NOMO-1 (cell line): Measurements from ENCODE around the gene DNAJC4.
A peak's percentile ranks its signal among the peaks of the same experiment; 100 is the strongest.
"Not testable (repeated sequence)": the region's sequence is repeated elsewhere in the genome, so short reads cannot be mapped to it uniquely, and the experiment has no call there.

Source experiments
- DNase-seq, 2 experiments: peaks; one replicate each; lab custom pipeline; 2025; ENCODE audit not compliant: unreplicated experiment in 2 of 2; lab: John Stamatoyannopoulos, UW

The DNAJC4 gene

DNA sequence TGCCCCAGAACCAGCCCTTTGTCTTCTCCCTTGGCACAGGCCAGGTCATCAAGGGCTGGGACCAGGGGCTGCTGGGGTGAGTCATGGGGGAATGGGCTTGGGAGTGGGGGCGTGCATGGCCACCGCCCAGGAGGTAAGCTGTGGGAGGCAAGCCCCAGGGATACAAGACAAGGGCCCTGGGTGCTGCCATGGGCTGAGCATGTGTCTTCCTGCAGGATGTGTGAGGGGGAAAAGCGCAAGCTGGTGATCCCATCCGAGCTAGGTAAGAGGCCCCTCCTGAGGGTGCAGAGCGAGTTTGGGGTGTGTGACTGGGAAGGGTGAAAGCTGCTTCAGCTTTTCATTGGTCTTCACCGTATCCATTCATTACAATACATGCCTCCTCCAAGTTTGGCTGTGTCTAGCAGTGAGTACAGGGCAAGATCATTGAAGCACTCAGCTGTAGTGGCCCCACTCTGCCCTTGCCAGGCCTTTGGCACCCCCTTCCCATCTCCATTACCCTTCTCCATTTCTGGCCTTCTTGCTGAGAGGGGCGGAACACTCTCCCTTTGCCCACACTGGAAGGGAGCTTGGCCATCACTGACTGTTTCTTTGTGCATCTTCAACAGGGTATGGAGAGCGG, 13.0 kb downstream of the DNAJC4 start:
- DNase-seq: no peak

DNA sequence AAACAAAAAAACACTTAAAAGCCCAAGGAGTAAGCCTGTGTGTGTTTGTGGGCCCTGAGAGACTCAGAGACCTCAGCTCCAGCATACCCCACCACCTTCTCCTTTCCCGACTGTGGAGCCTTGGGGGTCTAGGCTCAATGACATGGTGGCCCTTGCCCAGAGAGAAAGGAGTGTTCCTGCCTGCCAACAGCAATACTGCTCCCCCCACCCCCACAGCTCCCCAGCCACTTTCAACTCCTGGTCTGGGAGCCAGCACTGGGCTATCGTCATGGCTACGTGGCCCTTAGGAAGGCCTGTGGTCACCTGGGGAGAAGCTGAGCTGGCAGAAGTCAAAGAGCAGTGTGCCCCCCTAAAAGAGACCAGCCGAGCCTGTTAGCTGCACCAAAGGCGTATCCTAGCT, 13.8 kb downstream of the DNAJC4 start:
- no peak for DNase-seq

DNA sequence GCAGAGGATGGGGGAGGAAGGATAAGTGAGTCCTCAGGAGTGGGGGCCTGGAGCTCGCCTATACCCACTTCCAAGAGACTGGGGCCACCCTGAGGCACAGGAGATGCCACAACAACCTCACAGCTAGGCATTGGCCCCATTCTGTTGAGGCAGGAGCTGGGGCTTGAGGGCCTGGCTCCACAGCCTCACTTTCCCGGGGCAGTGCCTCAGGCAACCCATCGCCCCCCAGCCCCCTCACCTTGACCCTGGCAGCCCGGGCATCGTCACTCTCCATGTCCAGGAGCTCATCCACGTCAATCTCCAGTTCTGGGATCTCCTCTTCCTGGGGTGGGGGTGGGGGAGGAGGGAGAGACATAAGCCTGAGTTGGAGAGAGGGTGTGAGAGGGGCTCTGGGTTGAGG, 14.6 kb downstream of the DNAJC4 start:
- DNase-seq: no peak

DNA sequence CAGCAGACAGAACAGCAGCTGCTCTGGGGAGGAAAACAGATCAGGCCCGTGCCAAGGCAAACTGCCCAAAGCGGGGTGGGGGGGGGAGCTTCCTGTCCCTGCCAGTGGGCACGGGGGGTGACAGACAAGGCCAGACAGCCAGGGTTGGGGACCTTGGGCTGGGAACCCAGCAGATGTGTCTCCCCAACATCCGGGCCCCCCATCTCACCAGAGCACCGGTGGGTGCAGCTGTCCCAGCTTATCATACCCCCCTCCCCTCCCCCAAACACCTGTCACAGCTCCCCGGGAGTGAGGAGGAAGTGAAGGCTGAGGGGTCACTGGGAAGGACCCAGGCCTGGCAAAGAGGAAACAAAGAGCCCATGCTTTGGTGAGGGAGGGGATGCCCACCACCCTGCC, 15.1 kb downstream of the DNAJC4 start:
- DNase-seq: no peak

DNA sequence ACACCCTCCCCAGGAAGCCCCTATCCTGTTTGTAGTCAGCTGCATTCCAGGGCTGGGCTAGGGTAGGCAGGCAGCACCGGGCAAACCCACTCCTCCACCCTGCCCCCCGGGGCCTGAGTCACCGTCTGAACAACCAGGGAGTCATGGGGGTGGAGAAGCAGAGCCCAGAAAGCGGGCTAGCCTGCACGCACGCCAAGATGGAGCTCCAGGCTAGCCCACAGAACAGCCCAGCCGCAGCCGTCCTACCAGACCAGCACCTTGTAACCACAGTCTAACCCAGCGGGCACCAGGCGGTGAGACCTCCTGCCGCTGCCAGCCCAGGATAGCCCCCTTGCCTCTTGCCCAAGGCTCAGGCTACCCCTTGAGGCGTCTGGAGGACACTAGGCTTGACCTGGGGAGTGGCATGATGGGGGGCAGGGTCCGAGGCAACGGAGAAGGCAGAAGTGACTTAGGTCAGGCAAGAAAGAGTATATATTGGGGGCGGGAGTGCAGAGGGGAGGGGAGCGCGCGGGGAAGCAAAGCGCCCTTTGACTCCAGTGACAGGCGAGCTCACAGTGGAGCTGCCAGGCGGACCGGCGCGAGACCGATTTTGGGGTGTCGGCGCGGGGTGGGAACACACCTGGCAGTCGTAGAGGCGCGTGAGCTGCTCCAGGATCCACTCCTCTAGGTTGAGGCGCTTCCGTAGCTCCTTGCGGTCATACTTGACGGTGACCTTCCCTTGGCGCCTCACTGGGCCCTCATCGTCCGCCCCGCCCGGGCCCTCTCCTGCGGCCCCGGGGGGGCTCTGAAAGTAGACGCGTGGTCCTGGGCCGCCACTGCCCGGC, 15.7 kb downstream of the DNAJC4 start:
- DNase-seq: peak; percentile 38 to 41

DNA sequence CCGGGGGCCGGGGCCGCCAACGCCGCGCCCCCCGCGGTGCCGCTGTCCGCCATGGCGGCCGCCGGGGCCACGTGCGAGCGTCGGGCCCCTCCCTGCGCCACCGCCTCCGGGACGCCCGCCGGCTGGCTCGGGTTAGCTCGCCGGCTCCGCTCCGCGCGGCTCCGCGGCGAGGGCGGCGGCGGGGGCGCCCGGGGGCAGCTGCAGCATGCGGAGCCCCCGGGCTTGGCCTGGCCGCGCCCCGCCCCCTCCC, 16.2 kb downstream of the DNAJC4 start:
- DNase-seq: not testable (repeated sequence)

DNA sequence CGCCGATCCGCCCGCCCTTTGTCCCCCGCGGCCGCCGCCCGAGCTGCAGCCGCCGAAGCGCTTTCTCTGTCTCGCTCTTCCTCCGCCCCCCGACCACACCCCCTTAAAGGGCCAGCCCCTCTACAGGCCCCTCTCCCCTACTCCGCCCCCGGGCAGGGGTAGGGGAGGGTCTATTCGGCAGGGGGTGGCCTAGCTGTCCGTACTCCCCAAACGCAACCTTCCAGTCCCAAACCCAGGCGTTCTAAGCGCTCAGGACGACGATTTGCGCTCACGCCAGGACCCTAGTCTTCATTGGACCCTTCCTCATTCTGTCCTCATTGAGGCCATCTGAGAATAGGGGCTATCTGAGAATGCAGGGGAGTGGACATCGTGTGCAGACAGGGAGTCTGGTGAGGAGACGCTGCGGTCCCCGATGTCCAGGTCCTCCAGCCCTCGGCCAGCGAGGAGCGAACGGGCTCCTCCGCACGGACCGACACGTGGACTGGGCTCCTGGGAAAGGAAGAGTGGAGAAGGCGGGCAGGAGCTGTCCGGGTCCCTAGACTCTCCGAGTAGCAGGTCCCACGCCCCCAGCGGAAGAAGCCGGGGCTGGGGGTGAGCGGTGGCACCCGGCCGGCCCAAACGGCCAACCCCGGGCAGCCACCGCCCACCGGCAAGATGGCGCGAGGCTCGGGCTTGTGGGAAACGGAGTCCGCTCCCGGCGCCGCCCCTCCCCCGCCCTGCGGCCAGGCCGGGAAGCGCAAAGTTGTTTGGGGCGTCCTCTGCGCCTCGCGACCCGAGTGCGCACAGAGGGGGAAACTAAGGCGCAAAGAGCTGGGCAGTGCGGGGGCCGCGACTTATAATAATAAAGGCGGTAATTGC, 16.8 kb downstream of the DNAJC4 start, which contains the start of gene PPP1R14B:
Gene PPP1R14B, minus strand, starts transcription at position 73 of the 858 bp plus-strand sequence. CDS start 270 bp downstream, outside the sequence.
- peak; percentile 70 to 92 for DNase-seq

DNA sequence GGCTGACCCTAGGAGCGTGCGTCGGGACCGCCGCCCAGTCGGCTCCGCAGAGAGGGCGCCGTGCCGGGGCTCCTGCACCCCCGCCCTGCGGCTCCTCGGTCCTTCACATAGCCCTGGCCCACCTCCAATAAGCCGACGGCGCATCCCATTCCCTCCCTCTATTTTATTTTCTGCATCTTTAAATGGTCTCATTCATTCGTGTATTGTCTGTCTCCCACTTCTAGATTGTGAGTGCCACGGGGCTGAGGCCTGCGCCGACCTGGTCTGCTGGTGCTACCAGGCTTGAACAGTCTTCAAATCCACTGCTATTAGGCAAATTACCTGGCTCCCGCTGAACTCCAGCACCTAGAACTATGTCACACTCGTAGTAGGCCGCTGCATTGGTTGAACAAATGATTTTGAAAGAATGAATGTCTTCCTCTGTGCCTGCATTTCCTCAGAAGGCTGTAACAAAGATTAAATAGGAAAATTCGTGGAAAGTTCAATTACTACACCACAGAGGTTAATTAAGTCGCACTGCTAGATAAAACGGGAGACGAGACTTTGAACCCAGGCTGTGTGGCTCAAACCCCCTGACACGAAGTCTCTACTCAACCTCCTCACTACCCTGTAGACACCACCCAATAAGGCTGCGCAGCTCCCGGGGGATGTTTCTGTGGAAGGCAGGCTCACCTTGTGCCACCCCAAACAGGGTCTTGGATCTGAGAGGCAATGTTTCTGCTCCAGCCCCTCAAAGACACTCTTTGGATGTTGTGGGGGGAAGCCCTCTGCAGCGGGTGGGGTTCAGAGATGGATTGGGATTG, 17.6 kb downstream of the DNAJC4 start:
- DNase-seq: no peak

DNA sequence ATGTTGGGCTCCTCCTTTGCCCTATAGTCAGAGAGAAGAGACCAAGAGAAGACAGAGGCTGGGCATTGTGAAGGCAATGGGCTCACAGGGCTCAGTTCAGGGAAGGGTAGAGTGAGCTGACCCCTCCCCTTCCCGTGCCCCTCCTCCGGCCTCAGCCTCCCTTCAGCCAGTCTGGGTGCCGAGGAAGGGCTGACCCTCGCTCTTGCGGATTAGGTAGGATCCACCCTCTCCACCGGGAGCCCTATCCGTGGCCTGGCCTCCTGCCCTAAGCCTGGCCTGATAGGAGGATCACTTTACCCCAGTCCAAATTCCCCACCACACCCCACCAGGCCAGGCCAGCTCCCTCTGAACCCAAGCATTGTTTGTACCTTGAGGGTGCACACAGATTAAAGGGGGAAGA, 18.2 kb downstream of the DNAJC4 start:
- no peak for DNase-seq

DNA sequence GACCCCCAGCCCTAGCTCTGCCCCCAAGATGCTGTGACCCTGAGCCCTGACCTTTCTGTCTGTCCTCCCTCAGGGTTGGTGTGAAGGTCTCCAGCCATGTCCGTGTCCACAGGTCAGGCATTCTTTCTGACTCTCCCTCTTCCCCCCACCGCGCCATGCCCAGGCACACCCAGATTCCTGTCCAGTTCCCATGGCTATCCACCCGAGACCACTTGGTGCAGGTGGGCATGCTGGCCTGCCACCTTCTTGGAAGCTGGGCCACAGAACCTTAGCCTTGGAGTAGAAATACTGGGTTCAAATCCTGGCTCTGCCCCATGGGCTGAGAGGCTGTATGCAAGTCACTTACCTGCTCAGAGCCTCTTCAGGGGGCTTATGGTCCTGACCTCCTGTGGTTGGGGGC, 18.7 kb downstream of the DNAJC4 start:
- no peak for DNase-seq

DNA sequence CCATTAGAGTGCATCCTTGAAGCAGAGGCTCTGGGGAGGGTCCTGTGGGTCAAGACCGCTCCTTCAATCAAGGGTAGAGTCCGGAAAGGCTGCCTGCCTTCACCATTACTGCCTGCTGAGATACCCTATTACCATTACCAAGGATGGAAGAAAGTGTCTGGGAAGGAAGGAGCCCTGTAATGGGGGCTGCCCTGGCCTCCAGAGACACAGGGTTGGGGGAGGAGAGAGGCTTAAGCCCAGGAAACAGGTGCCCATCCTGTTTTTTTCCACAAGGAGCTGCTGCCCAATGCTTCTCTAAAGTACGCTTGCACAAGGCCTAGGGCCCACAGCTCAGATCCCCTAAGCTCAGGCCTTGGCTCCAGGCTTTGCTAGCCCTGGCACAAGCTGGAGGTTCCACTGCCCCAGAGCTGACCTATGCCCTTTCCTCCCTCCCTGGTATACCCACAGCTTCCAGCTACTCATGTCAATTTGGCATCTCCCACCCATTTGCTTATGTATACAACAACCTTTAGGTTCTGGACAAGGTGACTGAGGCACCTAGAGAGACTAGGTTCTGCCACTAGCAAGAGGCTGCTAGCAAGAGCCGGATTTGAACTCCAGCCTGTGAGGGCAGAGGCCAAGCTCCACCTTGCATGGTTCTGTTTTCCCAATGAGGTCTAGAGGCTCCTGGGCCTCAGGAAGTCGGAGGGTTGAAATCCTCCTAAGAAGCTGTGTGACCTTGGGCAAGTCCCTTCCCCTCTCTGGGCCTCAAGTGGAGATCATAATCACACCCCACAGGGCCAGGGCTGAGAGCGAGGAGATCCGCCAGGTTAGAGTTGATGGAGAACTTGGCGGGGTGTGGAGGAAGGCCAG, 19.4 kb downstream of the DNAJC4 start:
- DNase-seq: no peak

DNA sequence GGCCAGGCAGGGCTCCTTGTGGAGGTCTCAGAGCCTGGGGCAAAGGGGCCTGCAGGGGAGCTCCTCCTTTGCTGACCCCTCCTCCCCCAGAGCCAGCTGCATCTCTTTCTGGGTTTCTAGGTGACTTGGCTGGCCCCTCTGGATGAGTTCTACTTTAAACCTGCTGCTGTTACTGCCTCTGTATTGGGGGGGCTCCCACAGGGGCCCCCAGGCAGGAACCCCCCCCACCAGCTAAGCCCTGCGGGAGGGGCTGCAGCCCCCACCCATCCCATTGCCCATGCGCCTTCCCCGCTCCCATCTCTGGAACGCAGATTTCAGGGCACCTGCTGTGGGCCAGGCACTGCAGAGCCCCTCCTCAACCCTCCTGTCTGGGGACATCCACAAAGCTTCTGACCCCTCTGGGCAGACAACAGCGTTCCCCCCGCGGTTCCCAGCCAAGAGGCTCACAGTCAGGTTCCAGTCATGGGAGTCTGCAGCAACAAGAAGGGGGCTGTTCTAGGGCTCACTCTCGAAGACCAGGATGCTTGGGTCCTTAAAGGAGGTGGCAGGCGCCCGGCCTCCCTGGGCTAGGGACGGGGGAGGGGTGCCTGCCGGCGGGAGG, 20.2 kb downstream of the DNAJC4 start:
- DNase-seq: no peak

DNA sequence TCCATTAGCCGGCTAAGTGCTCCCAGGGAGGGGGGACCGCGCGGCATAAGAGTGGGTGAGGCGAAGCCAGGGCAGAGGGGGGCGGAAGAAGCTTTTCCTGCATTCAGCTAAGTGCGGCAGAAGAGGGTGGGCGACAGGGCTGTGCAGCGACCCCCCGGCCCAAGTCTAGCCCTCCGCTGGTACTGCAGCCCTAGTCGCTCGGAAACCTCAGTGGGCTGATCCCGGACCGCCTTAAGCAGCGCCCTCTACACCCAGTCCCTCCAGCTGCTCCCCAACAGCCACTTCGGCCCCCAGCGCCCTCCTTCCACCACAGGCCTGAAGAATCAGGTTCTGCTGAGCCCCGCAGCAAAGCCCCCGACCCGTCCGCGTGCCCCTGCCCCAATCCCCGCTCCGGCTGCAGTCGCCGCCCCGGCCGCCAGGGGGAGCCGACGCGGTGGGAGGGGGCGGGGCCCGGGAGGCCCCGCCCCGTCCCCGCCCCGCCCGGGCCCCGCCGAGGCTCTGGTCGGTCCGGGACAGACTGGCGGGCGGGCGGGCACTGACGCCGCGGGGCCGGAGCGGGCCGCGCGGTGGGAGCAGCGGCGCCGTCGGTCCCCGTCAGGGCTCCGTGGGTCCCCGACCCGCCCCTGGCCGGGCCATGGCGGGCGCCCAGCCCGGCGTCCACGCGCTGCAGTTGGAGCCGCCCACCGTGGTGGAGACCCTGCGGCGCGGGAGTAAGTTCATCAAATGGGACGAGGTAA, 20.8 kb downstream of the DNAJC4 start, which contains the start of gene PLCB3:
Gene PLCB3, plus strand, starts transcription at position 515 of the 737 bp plus-strand sequence. Its CDS starts 120 bp downstream, at position 635.
- peak; percentile 47 to 48 for DNase-seq

DNA sequence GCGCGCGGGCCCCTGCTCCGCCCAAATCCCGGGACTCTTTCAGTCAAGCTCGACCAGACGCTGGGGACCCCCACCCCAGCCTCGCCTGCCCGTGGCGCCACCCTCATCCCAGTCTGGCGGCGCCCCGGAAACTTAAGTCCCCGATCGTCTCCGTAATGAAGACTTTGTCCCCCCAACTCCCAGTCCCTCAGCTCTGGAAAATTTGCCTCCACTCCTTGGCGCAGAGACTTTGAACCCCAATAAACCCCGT, 21.3 kb downstream of the DNAJC4 start:
- DNase-seq: no peak

DNA sequence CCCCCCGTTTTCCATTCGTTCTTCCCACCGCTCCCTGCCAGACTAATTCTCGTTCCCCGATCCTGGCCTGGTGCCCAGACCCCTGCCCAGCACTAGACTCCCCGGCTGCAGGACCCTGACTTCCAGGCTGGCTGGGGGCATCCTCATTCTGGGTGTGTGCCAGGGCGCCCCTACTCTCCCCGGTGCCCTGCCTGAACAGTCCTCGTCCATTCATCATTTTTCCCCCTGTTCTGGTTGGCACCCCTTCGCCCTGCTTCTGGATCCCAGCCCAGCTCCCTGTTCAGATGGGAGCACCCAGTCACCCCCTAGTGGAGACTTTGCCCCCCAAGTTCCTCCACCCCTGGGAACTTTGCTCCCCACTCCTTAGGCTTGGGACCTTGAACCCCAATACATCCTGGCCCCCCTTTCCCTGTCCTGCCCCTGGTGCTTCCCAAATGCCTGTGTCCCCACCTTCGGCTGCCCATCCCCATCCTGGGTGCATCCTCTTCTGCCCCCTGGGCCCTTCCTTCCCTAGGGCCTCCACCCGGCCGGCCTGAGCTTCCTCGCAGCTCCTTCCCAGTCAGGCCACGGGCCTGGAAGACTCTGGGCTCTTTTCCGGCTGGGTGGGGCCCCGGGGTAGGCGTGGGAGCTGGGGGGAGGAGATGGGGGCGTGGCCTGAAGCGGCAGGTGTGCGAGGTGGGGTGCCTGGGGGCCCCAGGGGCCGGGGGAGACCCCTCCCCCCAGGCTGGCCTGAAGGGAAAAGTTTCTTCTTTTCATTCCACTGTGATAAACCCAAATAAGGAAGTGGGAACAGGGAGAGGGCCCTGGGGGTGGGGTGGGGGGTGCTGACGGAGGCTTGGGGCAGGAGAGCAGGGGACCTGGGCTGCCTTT, 21.9 kb downstream of the DNAJC4 start:
- no peak for DNase-seq

DNA sequence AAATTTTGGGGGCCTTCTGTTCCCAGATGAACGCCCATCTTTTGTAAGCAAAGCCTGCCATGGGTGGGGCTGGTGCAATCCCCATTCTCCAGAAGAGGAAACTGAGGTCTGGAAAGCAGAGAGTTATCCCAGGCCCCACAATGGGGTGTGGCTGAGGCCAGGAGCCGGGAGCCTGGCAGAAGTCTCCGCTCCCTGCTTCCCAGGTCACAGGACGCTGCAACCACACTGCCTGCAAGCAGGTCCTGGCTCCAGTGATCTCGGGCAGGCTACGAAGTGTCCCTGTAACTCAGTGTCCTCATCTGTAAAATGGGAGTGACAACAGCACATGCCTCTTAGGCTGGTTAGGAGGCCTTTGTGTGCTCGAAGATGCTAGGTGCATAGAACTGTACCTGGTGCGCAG, 22.7 kb downstream of the DNAJC4 start:
- no peak for DNase-seq

DNA sequence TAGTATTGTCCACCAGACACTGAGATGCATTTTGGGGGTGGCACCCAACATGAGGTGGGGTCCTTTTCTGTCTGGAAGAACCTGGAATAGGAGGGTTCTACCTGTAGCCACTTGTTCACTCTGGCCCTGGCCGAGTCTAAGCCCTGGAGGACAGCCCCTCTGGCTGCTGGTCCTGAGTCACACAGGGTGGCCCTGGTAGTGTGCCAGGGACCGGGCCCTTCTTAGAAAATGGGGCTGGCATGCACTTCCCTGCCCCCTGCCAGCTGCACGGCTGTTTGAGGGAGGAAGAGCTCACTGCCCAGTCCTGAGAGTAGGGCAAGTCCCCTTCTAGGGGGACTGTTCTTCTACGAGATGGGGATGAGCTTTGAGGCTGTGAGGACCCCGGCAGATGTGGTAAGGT, 23.1 kb downstream of the DNAJC4 start:
- no peak for DNase-seq

DNA sequence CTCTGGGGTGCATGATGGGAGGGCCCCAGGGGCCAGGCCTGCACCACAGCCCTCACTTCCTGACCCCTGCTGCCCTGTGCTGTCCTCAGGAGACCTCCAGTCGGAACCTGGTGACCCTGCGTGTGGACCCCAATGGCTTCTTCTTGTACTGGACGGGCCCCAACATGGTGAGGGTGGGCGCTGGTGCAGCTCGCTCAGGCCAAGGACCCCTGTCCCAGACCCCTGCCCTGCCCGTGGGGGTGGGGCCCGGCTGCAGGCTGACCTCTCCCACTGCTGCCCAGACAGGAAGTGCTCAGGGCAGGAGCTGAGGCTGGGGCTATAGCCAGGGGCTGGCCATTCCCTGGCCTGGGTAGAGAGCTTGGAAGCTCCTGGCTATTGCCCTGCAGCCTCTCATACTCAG, 24.0 kb downstream of the DNAJC4 start:
- no peak for DNase-seq
